Measurements from ENCODE around the gene INPP5A.
"Not testable (repeated sequence)": the region's sequence is repeated elsewhere in the genome, so short reads cannot be mapped to it uniquely, and the experiment has no call there.

Gene INPP5A

DNA sequence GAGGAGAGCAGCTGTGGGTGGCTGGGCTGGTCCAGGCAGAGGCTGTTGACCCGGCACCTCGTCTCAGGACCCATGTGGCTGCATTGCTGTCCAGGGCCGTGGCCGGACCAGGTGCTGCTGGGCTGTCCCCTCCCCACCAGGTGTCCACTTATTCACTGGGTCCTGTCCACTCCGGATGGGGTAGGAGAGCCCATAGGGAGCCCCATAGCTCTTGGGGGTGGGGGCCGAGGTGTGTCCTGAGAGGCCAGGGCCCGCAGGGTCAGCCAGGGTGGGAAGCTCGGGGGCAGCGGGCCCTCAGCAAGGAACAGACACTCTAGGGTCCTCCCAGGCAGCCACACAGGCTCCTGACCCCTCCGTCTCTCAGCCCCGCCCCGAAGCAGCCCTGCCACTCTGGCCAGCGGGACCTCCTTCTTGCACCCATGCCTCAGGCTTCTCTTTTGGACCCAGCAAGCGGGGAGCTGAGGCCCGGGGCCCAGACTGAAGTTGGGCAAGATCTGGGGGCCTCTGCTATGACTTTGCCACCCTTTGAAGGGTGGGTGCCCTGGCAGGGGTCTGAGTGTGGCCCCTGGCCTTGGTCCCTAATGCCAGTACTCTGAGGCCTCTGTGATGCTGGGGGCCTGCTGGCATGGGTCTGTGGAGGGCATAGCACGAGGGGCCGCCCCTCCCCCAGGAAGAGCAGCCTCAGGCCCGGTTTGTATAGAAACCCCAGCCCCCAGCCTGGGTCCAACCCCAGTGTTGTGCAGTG, 162.0 kb downstream of the INPP5A start:
- DNase-seq: no peak

DNA sequence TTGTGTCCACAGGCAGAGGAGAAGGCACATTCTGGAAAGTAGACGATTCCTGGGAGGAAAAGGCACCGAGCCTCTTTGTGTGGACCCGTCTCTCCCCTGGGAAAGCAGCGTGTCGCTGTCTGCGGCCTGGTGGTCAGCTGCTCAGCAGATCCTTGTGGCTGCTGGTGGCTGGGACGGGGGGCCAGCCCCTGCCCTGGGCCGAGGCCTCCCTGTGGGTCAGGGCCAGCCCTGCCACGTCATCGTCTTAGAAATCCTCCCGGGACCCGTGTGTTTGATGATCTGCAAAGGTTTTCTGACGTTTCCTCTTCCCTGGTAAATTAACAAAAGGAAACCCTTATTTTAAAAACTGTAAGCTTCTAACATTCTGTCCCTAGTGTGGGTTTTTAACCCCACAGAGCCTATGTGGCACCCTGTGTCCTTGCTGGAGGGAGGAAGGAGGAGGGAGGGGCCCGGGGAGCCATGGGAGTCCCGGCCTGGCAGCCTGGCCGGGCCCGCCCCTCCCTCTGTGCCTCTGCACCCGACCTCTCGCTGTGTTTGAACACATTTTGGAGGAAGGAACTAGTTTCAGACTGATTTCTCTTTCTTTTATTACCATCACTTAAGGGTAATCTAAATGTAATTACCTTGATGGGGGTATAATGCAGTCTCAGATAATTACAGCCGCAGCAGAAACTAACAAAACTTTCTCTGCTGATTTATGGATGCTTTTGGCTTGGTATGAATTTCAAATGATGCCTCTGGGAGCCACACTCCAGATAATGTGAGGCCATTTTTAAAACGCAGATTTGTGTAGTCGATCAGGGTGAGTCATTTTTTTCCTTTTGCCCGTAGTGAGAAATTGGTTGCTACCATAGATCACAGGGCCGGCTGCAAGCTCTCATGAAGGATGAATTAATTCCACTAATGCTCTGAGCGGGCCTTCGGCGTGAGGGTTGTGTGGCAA, 162.8 kb downstream of the INPP5A start:
- peak; percentile 11 for DNase-seq

DNA sequence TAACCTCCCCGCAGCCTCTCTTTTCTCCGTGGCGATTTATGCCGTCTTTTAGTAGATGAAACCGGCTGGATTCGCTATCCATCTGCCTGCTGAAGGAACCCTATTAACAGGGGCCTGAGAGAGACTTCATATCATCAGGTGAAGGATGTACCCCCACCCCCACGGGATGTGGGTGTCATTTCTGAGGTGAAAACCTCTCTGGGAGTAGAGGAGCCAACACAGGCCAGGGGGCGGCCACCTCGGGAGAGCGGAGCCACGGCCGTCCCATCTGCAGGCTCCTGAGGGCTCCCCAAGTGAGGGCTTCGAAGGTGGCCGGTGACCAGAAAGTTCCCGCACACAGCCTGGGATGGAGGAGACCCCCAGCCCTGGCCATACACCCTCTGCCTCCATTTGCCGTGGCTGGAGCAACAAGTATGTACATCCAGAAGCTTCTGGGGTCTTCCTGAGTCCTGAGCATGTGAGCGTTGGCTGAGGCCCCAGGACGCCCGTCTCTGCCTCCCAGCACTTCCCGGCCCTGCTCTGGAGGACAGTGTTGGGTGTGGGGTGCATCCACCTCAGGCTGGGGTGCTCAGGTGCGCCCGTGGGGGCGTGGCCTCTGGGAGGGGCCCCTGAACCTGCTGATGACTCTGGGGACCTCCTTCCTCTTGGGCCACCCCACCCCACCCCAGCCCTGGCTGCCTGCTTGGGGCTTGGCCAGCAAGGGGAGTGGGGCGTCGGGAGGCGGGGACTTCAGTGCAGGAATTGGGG, 163.7 kb downstream of the INPP5A start:
- no peak for DNase-seq

DNA sequence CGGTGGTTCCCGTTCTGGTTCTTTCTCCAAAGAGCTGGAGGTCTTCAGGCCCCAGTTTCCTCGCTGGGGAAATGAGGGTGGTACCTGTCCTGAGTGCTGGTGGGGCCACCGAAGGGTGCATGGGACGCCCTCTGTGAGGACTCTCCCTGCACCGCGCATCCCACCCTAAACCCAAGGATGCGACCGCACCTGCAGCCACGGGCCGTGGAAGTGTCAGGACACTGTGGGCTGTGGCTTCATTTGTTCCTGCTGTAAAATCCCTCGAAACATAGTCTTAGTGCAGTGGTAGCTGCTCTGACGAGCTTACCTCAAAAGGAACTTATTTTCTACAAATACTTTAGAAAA, 164.2 kb downstream of the INPP5A start:
- DNase-seq: no peak

DNA sequence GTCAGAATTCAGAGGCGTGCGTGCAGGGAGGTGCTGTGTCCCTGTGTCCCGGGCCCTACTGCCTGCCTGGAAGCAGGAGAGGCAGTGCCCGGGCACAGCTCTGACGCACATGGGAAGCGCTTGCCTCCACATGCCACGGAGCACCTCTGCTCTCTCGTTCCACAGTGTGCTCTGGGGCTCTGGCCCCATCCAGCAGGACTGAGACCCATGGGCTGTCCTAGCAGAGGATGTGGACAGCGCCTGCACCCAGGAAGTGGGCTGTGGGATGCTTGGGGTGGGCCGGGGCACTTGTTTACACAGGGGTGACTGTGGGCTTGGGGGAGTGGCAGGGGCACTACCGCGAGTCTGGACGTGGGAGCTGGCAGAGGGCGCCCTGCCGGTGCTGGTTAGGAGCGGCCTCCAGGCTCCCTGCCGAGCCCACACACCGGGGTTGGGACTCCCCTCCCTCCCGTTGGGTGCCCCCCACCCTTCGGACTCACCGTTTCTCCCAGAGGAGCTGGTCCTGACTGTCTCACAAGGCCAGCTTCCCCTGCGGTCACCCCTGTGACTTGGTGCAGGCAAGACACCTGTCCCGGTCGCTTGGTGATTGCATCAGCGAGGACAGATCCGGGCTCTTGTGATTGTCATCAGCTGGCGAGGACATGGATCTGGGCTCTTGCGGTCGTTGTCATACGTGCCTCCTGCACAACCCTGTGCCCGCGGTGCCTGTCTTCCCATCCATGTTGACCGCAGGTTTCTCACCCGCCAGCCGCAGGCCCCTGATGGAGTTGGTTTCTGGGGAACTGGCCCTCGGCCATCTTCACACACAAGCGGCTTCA, 165.2 kb downstream of the INPP5A start:
- DNase-seq: no peak

DNA sequence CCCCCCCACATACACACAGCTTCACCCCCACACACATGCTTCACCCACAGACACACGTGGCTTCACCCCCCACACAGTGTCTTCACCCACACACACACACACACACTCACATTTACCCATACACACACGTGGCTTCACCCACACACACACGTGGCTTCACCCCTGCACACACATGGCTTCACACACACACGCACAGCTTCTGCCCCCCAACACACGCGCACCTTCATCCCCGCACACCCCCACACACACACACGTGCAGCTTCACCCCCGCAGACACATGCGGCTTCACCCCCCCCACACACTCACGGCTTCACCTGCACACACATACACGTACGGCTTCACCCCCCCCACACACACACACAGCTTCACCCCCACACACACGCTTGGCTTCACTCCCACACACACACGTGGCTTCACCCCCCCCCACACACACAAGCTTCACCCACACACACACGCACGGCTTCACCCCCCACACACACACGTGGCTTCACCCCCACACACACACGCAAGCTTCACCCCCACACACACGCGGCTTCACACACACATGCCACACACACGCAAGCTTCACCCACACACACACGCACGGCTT, 165.9 kb downstream of the INPP5A start:
- no peak for DNase-seq

DNA sequence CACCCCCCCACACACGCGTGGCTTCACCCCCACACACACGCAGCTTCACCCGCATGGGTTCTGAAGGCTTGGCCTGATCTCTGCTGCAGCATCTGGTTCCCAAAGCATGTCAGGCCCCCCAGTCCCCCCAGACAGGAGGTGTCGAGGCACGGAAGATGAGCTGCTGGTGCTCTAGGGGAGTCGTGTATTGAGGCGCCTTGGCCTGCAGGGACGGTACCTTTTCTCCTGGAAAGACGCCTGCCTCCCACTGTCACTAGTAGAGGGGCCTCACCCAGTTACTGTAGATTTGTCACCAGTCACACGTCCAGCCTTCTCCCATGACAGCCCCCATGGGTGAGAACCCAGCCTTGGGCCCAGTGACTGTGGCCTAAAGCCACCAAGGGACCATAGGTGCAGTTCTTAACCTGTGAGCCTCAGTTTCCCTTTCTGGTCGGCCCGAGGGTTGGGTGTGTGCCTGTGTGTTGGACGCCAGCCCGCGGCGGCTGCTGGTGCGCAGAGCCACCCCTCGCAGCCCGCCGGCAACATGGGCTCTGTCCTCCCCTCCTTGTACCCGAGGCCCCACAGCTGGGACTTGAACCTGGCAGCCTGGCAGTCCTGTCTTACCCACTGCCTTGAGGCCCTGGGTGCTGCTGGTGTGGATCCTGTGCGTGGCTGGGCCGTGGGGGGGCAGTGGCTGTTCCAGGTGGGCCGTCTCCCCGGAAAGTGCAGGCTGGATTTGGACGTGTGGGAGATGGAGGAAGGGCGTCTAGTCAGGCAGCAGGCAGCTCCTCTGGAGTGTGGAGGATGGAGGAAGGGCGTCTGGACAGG, 166.6 kb downstream of the INPP5A start:
- DNase-seq: no peak

DNA sequence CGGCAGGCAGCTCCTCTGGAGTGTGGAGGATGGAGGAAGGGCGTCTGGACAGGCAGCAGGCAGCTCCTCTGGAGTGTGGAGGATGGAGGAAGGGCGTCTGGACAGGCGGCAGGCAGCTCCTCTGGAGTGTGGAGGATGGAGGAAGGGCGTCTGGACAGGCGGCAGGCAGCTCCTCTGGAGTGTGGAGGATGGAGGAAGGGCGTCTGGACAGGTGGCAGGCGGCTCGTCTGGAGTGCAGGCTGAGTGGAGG, 167.2 kb downstream of the INPP5A start:
- DNase-seq: not testable (repeated sequence)

DNA sequence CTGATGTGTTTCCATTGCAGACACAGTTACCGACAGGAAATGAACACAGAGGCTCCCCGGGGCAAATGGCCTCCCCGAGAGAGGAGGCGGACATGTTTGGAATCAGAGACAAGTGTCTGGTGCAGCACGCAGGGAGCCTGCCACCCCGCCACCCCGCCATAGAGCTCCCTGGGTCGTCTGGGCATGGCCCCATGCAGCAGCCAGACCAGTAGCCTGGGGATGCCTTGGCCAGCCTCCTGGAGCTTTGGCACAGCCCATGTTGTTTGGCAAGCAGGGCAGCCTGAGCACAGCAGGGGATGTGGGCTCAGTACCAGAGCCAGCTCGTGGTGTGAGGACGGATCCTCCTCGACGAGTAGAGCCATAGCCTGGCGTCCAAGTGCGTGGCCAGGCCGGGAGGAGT, 167.6 kb downstream of the INPP5A start:
- no peak for DNase-seq

DNA sequence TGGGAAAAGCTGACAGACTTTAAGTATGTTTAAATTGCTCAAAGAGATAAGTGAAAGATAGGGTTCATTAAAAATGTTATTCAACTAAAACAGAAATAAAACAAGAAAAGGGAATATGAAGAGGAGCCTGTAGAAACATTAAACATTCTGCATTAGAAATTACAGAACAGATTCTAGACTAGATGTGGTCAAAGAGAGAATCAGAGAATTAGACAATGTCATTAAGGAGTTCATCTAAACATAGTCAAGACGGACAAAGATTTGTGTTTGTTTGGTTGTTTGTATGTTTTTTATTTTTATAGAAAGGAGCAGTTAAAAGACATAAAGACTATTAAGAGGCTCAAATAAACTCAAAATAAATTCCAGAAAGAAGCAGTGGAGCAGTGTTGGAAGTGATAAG, 168.4 kb downstream of the INPP5A start:
- no peak for DNase-seq

DNA sequence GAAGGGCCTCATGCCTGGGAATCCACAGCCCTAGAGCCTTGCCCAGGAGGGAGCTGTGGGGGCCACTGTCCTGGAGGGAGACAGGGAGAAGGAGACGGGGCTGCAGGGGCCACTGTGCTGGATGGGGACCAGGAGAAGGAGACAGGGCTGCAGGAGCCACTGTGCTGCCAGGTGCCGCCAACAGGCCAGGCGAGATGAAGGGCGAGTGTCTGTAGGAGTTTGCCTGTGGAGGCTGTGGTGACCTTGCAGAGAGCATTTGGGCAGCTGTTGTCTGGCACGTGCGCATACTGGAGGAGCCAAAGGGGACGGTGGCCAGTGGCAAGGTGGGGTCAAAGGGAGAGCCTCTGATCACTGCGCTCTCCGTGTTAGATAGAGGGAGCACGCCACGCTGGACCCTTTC, 169.1 kb downstream of the INPP5A start:
- no peak for DNase-seq

DNA sequence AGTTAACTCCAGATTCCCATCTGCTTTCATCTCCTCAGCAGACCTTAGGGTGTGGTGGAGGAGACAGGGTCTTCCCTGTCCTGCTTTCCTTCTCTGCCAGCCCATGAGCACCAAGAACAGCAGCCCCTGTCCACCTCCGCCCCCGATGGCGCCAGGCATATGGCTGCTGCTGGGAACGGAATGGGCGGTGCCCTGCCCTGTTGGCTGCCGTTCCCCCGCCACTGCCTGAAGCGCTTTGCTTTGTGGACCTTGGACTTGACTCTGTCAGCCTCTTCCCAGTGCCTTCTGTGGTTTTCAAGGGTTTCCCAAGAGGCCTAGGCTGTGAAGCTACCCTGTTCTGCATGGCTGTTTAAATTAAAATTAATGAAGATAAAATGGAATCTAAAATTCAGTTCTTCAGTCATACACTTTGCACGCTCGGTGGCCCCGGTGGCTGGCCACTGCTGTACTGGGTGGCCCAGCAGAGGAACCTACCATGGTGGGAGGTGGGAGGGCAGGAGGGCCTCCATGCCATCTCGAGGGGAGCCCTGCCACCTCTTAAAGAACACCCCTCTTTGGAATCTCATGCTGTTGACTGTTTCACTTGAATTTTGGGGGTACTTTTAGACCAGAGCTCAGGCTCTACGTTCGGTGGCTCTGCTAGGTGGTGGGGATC, 169.7 kb downstream of the INPP5A start:
- no peak for DNase-seq

DNA sequence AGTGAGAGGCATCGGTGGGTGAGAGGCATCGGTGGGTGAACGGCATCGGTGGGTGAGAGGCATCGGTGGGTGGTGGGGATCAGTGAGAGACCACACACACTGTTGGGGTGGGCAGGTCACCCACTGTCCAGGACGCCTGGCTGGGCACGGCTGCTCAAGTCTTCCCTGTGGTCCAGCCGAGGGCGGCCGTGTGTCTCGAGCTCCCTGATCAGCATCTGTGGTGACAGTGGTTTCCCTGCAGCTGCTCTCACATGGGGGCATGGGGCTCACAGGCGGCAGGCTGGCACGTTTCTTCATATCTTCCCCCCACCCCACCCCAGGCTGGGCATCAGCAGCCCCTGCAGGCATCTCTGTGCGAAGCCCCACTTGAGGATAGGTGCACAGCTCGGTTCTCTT, 170.2 kb downstream of the INPP5A start:
- DNase-seq: no peak

DNA sequence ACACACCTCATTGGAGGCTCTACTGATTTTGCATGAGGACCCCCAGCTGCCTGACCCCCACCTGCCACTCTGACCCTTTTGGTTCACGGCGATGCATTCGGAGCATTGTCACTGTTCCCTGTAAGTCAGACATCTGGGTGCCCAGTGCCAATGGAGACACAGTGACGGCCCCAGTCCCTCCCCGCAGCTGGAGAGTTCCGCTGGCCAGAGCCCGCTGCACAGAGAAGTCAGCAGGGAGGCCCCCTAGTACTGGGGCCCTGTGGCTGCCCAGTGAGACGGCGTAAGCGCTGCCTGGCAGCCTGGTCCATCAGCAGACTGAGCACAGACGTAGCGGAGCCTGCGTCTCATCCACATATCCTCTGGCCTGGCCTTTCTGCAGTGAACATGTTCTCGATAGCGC, 170.9 kb downstream of the INPP5A start:
- no peak for DNase-seq

DNA sequence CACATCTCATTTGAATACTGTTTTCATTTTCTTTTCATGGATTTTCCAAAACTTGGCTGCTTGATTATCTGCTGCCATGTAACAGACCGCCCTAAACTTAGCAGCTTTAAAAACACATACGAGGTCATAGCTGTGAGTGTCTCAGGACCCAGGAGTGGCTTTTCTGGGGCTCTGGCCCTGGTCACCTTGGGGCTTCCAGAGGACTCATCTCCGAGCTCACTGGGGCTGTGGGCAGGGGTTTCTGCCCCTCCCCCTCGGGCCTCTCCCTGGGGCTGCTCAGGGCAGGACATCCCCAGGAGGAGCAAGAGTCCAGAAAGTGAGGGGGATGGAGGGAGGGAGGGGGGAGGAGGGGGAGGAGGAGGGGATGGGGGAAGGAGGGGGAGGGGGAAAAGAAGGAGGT, 171.3 kb downstream of the INPP5A start:
- no peak for DNase-seq

DNA sequence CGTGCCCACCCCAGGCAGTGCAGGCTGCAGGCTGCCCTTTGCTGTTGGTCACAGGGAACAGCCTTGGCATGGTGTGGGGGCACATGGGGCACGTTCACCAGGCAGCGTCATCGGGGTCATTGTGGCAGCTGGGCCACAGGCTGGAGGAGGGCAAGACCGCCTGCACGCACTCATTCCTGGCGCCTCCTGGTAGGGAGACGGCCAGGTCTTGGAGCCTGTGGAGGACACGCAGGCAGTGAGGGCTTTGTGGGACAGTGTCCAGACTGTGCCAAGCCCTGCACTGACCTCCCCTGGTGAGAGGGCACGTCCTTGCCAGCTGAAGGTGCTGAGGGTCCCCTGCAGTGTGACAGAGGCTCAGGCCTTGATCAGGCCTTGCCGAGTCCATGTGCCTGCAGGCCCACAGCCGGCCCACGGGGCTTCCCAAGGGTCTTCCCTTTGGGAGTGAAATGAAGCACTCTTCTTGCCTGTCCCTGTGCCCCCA, 171.9 kb downstream of the INPP5A start:
- DNase-seq: no peak

DNA sequence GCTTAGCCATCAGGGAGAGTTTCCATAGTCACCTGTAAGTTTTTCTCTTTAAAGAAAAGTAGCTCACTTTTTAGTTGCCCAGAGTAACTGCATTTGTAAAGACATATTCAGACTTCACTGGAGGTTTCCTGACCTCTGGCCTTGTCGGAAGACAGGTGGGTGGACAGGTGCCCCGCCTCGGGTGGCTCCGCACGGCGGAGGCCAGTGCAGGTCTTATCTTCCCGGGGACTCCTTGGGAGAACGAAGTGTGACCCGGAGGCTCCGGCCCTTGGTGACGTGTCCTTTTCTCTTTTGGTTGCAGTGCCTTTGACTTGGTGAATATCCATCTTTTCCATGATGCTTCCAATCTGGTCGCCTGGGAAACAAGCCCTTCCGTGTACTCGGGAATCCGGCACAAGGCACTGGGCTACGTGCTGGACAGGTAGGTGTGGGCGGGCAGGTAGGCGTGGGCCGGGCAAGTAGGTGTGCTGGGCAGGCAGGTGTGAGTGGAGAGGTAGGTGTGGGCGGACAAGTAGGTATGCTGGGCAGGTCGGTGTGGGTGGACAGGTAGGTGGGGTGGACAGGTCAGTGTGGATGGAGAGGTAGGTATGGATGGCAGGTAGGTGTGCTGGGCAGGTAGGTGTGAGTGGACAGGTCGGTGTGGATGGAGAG, 172.6 kb downstream of the INPP5A start:
- no peak for DNase-seq

DNA sequence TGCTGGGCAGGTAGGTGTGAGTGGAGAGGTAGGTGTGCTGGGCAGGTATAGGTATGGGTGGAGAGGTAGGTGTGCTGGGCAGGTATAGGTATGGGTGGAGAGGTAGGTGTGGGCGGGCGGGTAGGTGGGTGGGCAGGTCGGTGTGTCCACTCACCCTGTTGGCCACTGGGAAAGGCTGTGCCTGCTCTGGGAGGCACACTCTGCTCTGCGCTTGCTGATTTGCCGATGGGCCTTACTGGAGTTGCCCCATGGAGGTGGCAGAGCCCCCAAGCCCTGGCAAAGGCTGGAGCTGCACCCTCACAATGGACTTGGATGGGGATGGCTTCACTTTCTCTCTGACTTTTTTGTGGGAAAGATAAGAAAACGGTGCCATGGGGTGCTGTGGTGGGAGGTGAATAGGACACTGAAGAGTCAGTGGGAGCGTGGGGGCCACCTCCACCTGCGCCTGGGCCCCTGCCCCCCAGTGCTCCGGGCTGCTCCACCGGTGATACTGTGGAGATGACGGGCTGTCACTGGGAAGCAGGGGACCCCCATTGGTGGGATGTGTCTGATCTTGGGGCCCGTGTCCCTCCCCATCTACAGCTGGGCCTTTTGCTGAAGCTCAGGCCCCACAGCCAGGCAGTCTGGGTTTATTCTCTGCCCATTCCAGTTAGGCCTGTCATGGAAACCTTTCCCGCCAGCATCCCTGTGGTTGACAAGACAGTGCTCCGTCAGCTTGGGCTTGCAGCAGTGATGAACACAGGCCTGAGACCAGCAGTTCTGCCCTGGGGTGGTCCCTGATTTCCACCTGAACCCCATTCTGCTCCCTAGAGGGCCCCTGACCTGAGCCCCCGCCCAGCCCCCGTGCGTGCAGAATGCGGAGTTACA, 173.4 kb downstream of the INPP5A start:
- DNase-seq: no peak

DNA sequence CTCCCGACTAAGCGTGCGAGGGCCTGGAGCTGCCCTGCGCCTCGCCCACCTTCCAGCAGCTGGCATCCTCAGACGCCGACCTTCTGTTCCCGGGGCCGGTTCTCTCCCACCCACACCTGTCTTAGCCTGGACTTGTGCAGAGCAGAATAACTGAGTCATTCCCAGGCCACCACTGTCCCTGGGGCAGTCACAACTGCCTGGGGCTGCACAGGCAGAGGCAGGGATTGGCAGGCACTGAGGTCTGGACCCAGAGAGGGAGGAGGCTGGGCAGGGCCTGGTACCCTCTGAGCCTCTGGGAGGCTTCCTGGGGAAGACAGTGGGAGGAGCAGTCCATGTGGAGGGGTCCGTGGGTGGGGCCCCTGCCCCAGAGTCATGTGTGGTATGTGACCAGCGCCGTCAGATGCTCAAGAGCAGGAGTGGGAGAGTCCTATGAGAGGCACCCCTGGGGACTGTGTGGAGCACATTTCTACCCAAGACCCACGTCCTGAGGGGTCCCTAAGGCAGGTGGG, 174.1 kb downstream of the INPP5A start:
- no peak for DNase-seq

Data from fibroblast of skin of right quadriceps (primary cell).